ENCODE results near the gene DEUP1.
"Not testable (repeated sequence)": the region's sequence is repeated elsewhere in the genome, so short reads cannot be mapped to it uniquely, and the experiment has no call there.

Gene DEUP1, protein sequence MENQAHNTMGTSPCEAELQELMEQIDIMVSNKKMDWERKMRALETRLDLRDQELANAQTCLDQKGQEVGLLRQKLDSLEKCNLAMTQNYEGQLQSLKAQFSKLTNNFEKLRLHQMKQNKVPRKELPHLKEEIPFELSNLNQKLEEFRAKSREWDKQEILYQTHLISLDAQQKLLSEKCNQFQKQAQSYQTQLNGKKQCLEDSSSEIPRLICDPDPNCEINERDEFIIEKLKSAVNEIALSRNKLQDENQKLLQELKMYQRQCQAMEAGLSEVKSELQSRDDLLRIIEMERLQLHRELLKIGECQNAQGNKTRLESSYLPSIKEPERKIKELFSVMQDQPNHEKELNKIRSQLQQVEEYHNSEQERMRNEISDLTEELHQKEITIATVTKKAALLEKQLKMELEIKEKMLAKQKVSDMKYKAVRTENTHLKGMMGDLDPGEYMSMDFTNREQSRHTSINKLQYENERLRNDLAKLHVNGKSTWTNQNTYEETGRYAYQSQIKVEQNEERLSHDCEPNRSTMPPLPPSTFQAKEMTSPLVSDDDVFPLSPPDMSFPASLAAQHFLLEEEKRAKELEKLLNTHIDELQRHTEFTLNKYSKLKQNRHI

DNA sequence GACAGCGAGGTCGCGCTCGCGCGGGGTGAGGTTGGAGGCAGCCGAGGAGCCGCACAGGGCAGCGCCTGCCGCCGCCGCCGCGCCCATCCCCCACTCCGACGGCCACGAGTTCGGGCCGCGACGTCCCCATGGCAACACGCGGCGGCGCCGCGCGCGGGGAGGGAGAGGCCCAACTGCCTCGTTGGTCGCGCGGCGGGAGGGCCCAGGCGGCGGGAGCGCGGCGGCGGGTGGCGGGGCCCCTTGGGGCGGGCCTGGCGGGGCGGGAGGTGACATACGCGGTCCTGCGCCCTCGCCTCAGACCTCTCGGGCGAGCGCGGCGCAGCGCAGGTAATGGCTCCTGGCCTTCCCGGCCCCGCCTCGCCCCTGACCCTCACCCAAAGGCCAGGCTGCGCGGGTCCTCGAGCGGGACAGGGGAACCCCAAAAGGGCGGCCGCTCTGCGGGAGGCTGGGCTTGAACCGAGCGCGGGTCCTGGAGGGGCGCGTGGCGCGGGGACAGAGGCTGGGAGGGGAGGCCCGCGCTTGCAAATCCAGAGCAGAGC, at the start of gene DEUP1:
Gene DEUP1 (plus strand): TSS at position 297 of the 539 bp plus-strand sequence. CDS start 1,518 bp downstream, outside the sequence.
- DNase-seq, result no peak

DNA sequence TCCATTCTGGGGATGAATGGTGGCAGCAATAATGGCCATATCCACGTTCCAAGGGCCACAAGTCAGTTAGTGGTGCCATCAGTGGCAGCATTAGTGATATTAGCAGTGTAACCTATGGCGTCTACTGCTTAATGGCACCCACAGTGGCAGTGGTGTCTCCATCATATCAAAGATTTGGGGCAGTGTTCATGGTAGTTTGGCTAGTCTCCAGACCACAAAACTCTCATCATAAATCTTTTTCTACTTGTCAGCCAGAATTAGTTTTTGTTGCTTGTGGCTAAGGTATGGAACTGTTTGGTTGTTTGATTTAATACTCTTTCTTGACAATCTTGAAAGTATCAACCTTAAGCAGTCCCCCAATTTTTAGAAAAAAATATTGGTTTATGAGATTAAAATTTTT, 45.1 kb upstream of the DEUP1 start:
- no peak for DNase-seq

DNA sequence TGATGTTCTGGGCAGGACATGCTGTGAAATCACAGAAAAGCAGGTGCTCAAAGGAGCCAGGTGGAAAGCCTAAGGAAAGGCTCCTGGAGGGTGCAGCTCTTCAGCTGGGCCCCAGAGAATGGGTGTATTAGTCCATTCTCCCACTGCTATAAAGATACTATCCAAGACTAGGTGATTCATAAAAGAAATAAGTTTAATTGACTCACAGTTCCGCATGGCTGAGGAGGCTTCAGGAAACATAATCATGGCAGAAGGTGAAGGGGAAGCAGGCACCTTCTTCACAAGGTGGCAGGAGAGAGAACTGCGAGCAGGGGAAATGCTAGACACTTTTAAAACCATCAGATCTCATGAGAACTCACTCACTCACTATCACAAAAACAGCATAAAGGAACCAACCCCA, 43.1 kb upstream of the DEUP1 start:
- no peak for DNase-seq

DNA sequence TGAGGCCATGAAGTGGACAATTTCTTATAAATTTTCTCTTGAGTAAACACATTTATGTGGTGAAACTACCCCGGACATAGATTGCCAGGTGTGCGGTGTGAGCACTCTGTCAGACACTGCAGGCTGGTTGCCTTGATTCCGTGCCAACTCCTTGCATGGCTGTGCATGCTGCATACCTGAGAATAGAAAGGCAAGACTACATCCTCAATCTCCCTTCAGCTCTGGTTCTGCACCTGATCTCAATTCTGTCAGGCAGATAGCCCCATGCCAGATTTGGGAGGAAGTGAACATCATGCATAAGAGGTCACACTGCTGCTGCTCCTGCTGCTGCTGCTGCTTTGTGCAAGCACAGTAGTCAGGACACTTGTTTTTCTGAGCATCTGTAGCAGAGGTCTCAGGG, 42.5 kb upstream of the DEUP1 start:
- no peak for DNase-seq

DNA sequence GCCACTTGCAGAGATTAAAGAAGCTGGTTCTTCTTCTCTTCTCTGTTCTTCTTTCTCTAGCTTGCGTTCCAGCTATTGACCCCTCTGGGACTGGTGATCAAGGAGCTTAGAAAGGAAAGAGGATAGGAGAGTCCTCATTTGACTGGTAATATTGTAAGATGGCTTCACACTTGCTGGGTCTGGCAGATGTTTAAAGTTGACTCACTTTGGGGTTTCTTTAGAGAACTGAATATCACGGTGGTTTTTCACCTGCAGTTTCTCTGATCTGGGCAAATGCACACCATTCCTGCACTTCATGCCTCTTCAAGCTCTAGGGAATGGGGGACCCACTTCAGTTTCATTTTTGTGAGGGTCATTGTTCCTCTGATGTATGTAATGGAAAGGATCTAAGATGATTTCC, 41.8 kb upstream of the DEUP1 start:
- DNase-seq, result no peak

DNA sequence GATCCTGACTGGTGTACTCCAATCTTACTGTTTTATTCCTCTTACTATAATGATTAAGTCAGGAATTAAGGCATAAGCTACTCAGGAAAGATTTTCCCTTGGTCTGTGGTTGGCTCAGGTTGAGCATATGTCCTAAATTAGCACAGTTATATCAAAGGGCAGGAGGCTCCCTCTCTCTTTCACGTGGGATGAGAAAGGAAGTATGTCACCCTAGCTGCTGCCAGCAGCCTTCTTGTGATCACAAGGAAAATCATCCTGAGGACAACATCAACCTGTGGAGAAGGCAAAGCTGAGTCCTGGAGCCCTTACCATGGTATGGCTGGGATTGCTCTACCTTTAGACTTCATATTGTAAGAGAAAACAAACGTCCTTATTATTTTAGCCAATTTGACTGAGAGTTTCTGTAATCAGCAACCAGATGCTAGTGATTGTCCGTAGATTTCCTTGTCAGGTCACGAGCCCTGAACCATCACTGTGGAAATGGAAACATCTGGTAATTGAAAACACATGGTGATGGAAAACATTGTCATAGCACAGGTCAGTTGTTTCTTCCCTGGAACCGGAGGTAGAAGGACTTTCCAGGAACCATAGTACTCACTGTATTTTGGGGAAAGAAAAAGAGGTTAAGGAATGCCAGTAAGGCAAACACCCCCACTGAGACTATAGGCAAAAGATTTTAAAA, 40.6 kb upstream of the DEUP1 start:
- no peak for DNase-seq

DNA sequence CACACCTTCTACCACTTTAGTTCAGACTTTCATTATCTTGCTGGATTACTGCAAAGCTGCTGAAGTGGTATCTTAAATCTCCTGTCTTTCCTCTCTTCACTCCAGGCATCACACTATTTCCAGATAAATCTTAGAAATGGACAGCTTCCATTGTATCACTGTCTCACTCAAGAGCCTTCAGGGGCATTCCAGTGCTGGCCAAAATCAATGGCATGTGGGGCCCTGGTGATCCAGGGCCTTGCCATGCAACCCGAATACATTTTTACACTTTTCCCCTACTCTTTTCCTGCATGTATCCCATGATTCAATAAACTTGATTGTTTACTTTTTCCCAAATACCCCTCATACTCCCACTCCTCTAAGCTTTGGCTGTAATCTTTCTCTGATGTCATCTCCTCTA, 39.4 kb upstream of the DEUP1 start:
- no peak for DNase-seq

DNA sequence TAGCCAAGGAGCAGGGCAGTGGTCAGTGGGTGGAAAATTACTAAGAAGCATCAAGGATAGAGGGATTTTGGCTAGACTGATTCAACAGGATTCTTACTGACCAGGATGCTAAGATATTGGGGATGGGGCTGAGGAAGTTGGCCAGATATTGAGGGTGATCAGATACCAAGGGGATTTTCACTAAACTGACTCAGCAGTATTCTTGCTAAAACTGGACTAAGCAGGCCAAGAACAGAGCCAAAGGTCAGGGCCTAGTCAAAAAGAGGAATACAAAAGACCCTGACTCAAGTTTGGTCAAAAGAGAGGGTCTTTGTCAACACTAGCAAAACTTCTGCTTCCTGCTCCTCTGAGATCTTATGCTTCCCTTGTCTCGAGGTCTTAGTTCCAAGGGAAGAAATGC, 38.6 kb upstream of the DEUP1 start:
- DNase-seq, result no peak

DNA sequence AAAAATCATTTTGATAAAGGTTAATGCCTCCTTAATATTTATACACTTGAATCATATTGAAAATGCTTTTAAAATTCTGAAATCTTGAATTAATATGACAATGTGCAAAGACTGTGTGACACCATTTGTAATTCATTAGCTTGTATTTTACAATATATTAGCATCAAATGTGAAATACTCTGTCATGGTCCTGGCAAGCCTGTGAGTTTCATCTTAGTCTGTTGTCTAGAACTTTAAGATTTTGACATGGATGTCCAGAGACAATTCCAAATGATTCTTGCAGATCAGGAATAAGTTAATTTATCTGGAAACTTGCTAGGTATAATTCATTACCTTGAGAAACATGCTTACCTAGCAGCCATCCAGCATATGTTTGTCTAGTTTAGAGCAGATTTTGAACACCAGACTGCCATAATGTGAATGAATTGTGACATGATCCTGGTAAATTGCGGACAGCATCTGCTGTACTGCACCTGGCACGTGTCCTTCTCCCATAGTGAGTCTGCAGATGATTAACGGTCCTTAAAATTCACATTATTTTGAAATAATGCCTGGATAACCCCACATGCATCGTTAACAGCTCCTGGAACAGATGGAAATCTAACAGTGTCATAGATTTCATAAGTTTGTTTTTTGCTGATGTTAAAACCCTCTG, 34.5 kb upstream of the DEUP1 start:
- no peak for DNase-seq

DNA sequence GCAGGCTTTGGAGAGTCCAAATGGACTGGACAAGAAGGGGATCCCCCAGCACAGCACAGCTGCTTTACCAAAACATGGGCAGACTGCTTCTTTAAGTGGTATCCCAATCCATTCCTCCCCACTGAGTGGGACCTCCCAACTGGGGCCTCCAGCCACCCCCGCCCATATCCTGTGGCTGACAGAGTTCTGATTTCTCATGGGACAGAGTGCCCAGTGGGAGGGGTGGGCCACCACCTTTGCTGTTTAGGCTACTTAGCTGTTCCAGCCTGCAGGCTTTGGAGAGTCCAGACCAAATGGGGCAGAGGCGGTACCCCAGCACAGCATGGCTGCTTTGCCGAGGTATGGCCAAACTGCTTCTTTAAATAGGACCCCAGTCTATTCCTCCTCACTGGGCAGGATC, 26.9 kb upstream of the DEUP1 start:
- DNase-seq, result no peak

DNA sequence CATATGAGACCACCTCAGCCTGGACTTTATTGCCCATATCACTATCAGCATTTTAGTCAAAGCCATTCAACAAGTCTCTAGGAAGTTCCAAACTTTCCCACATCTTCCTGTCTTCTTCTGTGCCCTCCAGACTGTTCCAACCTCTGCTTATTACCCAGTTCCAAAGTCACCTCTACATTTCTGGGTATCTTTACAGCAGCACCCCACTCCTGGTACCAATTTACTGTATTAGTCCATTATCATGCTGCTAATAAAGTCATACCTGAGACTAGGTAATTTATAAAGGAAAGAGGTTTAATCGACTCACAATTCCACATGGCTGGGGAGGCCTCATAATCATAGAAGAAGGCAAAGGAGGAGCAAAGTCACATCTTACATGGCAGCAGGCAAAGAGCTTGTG, 16.1 kb upstream of the DEUP1 start:
- DNase-seq, result not testable (repeated sequence)

DNA sequence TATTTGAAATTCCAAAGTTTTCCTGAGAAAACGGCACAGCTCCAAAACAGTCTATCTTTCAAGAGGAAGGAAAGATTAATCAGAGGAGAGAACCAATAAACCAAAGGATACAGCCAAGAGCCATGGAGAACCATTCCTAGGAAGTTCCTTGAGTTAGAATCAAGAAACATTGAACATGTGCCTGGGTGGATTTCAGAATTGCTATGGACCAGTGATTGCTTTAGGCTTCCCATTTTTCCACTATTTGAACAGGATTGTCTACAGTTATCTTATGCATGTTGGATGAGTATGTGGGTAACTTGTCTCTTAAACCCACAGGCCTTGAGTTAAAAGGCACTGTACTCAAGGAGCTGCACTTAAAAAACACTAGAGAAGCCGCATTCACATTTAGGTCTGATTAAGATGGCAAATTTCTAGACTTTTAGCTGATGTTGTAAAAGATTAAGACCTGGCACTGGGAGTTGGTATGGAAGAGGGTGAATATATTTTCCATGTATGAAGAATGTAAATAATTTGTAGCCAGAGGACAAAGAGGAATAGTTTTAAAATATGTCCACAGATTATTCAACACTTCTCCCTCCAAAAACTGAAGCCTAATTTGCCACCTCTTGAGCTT, 11.2 kb upstream of the DEUP1 start:
- no peak for DNase-seq

DNA sequence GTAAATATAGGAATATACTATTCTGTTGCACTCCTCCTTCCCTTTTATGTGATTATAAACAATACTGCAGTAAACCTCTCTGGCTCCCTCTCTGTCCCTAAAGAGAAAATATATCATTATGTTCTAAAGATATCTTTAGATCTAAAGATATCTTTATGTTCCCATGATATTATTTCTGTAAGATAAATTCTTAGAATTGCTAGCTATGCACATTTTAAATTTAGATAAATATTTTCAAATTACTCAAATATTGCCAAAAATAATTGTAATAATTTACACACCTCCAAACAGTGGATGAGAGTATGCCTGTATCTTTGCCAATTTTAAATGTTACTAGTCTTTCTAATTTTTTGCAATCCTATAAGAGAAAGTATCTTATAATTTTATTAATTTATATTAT, 10.3 kb upstream of the DEUP1 start:
- DNase-seq, result no peak

DNA sequence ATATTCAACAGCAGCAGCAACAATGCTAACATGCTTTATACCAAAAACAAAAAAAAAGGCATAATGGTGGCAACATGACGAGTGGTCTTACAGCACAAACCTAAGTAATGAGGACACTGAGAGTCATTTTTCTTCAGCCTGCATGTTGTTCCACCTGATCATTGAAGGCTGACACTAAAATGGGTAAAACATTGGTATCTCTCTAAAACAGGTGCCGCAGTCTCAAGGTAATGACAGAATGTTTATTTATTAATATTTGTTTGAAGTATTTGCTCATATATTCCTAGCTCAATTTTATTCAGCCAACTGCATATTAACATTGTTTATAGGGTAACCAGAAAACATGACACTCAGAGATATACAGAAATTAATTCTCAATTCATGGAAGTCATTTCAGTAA, 8.3 kb upstream of the DEUP1 start:
- DNase-seq, result no peak

DNA sequence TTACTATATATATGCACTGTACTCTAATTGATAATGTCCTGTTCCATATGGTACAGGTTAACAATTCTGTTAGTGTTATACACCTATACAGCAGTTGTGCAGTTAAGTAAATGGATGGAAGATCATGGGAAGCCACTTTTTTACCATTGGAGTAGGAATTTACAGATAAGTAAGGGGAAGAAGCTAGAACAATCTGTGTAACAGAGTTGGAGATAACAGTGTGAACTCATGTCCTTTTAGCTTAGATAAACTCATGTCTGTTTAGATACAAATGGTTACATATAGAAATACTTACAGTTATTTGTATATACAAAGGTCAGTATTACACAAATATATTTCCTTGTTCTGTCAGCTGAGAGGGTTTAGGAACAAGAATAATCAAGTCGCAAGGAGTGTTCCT, 6.8 kb upstream of the DEUP1 start:
- no peak for DNase-seq

DNA sequence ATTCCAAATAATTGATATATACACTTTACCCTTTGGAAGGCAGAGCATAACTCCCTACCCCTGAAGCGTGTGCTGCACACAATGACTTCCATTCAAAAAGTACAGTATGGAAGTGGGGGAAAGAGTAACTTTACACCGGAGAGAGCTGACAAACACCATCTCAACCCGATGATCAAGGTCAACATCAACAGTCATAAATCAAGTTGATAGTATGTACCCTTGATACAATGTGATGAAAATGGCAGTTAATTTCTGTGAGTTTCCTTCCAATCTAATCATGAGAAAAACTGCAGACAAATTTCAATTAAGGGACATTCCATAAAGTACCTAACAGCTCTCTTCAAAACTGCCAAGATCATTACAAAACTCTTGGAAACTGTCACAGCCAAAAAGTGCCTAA, 6.0 kb upstream of the DEUP1 start:
- DNase-seq, result no peak

DNA sequence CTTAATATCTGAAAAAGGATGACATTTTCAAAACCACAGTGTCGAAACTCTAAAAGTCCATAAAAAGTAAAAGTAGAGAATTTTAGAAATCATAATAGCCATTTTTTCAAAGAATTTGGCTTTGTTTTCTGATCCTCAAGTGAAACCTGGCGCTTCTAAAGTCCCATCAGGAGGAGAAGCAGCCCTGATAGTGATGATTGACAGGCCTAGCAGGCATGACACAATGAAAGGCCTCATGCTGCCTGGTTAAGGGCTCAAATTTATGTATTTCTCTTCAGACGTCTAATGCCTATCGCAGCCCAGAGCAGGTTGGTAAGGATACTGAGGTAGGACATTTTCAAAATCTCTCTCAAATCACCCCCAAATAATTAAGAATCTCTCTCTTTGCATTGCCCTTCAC, 3.9 kb upstream of the DEUP1 start:
- no peak for DNase-seq

DNA sequence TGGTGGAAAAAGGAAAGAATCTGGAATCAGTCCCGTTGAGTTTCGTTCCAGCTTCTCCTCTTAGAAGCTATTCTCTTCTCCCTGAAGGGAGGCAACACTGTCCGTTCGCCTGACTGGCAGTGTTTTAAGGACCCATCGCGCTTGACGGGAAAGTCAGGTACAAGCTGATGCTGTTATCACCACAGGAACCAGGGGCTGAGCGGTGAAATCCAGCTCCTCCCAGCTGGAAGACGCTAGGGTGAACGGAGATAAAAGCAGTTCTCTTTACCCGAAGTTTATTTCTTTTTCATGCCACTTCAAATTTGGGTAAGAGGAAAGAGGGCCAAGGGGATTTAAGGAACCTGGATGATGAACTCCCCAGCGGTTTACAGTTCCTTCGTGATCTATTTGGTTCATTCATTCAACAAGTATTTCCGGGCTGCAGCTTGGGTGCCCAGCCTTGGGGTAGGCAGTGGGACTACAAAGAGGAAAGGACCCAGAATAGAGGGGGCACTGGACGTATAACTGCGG, 551 bp upstream of the DEUP1 start:
- no peak for DNase-seq

DNA sequence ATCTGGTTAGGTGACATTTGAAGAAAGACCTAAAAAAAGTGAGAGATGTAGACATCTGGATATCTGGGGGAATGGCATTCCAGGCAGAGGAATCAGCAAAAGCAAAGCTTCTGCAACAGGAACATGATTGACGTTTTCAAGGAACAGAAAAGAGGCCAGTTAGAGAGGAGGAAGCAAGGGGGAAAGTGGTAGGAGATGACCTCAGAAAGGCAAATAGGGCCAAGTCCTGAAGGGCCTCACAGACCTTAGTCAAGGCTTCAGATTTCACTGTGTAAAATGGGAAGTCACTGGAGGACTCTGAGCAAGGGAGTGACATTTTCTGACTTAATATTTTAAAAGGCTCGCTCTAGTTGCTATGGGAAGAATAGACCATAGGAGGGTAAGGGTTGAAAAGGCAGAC, 9.7 kb downstream of the DEUP1 start:
- no peak for DNase-seq

DNA sequence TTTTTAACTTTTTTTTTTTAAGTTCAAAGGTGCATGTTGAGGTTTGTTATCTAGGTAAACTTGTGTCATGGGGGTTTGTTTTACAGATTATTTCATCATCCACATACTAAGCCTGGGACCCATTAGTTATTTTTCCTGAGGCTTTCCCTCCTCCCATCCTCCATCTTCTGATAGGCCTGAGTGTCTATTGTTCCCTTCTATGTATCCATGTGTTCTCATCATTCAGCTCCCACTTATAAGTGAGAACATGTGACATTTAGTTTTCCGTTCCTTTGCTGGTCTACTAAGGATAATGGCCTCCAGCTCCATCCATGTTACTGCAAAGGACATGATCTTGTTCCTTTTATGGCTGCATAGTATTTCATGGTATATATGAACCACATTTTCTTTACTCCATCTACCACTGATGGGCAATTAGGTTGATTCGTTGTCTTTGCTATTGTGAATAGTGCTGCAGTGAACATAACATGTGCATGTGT, 14.4 kb downstream of the DEUP1 start:
- no peak for DNase-seq

DNA sequence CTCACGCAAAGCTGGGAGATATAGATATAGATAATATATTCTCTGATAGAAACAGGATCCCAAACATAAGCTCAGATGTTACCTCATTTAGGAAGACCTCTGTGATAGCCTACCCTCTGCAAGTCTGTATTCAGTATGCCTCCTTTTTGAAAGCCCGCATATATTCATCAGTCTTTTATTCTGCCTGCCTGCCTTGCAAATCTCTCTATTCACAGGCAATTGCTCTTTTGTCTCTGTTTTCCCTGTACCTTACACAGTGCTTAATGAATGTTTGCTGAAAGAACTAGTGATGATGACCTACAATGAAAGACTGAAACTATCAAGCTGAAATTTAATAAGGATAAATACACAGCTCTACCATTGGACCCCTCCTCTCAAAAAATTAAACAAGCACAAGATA, 18.4 kb downstream of the DEUP1 start:
- no peak for DNase-seq

DNA sequence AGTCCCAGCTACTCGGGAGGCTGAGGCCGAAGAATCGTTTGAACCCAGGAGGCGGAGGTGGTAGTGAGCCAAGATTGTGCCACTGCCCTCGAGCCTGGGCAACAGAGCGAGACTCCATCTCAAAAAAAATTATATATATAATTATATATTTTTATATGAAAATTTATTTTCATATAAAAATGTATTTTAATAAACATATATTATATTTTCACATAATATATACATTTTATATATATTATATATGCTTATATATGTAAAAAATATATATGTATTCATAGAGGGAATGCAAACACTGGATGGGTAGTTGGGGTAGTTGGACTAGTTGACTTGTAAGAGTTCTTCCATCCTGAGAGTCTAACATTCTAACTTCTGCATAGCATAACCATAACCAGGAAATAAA, 20.3 kb downstream of the DEUP1 start:
- no peak for DNase-seq

DNA sequence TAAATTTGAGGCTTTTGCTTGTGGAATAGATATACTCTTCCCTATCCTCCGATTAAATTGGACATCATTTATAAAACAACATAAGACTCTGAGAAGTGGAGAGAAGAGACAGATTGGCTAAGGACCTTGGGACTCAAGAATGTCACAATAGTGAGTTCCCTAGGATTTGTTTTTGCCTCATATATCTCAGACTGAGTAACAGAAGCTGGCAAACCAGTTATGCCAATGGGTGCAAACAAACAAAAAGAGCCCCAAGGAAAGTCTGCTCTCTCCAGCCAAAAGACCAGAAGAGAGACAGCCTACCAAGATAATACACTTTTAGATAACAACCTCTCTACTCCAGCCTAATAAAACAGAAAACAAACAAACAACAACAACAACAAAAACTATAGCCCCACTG, 28.9 kb downstream of the DEUP1 start:
- no peak for DNase-seq

All from inflammatory macrophage treated with lipopolysaccharide for 4 hours (primary cell).